NB4 (cell line): ENCODE data around the gene OR52E4.
A peak's percentile ranks its signal among the peaks of the same experiment; 100 is the strongest.

Source experiments
- DNase-seq: peaks from one replicate; pipeline ENCODE4 v3.0.0; 2010; ENCODE audit warnings: low read depth
- H3K4me3 ChIP-seq: one replicate; pipeline ENCODE4 v1.5.1; 2011; ENCODE audit warnings: mild to moderate bottlenecking, low read depth, low read length, moderate library complexity
- CTCF ChIP-seq: IDR thresholded peaks from one replicate; pipeline ENCODE4 v1.5.1; 2012; ENCODE audit warnings: low read depth, low read length
- MAX ChIP-seq: IDR thresholded peaks from 2 replicates; pipeline ENCODE4 v1.6.1; 2011; ENCODE audit warnings: low read depth, low read length
- MYC ChIP-seq: IDR thresholded peaks from 2 replicates; pipeline ENCODE4 v1.6.1; 2011; ENCODE audit warnings: low read depth, low read length
- POLR2A ChIP-seq: IDR thresholded peaks from 2 replicates; pipeline ENCODE4 v1.6.1; 2011; ENCODE audit warnings: mild to moderate bottlenecking; ENCODE audit not compliant: insufficient read length; ENCODE audit errors: extremely low read depth

Gene OR52E4

GRCh38 chr11:5887172-5887571 is 6.7 kb downstream of the OR52E4 start:
- DNase-seq = no peak
- no peak overlapping the region for H3K4me3 ChIP-seq
- TF ChIP-seq POLR2A (no peak), CTCF (no peak), MAX (no peak), MYC (no peak)

GRCh38 chr11:5887661-5888060 is 7.2 kb downstream of the OR52E4 start:
- DNase-seq = no peak
- no peak overlapping the region for H3K4me3 ChIP-seq
- TF ChIP-seq CTCF = no peak
- no peak for TF ChIP-seq MAX
- no peak for TF ChIP-seq MYC
- TF ChIP-seq POLR2A = no peak

GRCh38 chr11:5891216-5891800 is 10.9 kb downstream of the OR52E4 start:
- no peak overlapping the region for H3K4me3 ChIP-seq
- DNase-seq = peak; percentile 23
- no peak for TF ChIP-seq CTCF
- no peak for TF ChIP-seq MYC
- TF ChIP-seq POLR2A = no peak
- TF ChIP-seq MAX = no peak

- no peak for TF ChIP-seq MYC
- TF ChIP-seq CTCF = no peak
- TF ChIP-seq POLR2A = no peak
- no peak for TF ChIP-seq MAX
- H3K4me3 ChIP-seq = no peak within 1 kb of the TSS
- no peak for DNase-seq
These were observed 12.5 kb downstream of the OR52E4 start, which contains the start of gene OR52E5 for GRCh38 chr11:5892908-5893307. OR52E5 (plus strand) TSS chr11:5893208; CDS start chr11:5900777, 7,569 bp downstream.

GRCh38 chr11:5899534-5899933 is 19.1 kb downstream of the OR52E4 start:
- H3K4me3 ChIP-seq = no peak overlapping the region
- TF ChIP-seq CTCF (no peak), POLR2A (no peak), MYC (no peak), MAX (no peak)
- DNase-seq = no peak
